Thyroid gland (tissue), 4 donors: ENCODE data around the gene RPS6KA5. TPM values are rescaled to one million over a fixed set of nuclear protein-coding genes. Genes with fewer than 3 reads are reported as not detected.

Experiments used
- DNase-seq, 2 donors: peaks; one replicate each; pipeline ENCODE4 v3.0.0-alpha.2; 2019
- H3K27ac ChIP-seq, 3 donors: fragments of 200-600 bp; sonication (generic); 1 replicate in 2 of 3; 2 replicates in 1 of 3; pipeline ENCODE4 v1.5.1; 2016 to 2019; ENCODE audit warnings: mild to moderate bottlenecking in 1 of 3, moderate library complexity in 1 of 3
- H3K27me3 ChIP-seq: fragments of 200-600 bp; sonication (generic); one replicate; pipeline ENCODE4 v1.5.1; 2019
- H3K36me3 ChIP-seq, 2 donors: fragments of 200-600 bp; sonication (generic); one replicate each; pipeline ENCODE4 v1.5.1; 2016 to 2019
- H3K4me1 ChIP-seq, 2 donors: fragments of 200-600 bp; sonication (generic); one replicate each; pipeline ENCODE4 v1.5.1; 2017 to 2019
- H3K4me3 ChIP-seq, 3 donors: fragments of 200-600 bp; sonication (generic); replicated peaks in 1 of 3; 1 replicate in 2 of 3; 2 replicates in 1 of 3; pipeline ENCODE4 v1.5.1; 2016; ENCODE audit warnings: mild to moderate bottlenecking in 1 of 3
- H3K9me3 ChIP-seq: fragments of 200-600 bp; sonication (generic); one replicate; pipeline ENCODE4 v1.5.1; 2017
- POLR2A ChIP-seq, 2 donors: fragments of 450-650 bp; IDR thresholded peaks; one replicate each; pipeline ENCODE4 v1.6.1; 2017; ENCODE audit warnings: antibody characterized with exemption in 2 of 2, mild to moderate bottlenecking in 2 of 2, moderate library complexity in 1 of 2
- WGBS, 2 donors: methylation state at CpG; one replicate each; pipeline ENCODE4 v1.1.5; 2017; 5-methylcytosine and 5-hydroxymethylcytosine counted together
- intact Hi-C: fragments of 100-400 bp; cut with DNase I; formaldehyde crosslinking; loops from one replicate; pipeline ENCODE4 v1.15.1; 2023
- total RNA-seq, 4 donors: library from RNA; depleted of rRNA; stranded (reverse); fragments of >200 nt; gene quantifications; one replicate each; pipeline ENCODE4 v1.2.3, GENCODE V29; 2016
- TF ChIP-seq, protein P1 (sequence below), 6 experiments: fragments of 200-600 bp in 3 of 6; fragments of 450-650 bp in 3 of 6; sonication (generic) in 3 of 6; IDR thresholded peaks; one replicate each; pipeline ENCODE4 v1.5.1; 2016 to 2019; ENCODE audit warnings: antibody characterized with exemption in 6 of 6, mild to moderate bottlenecking in 2 of 6, inconsistent platforms in 1 of 6, moderate library complexity in 1 of 6

The RPS6KA5 gene
- total RNA-seq, 4 donors from 2014 or later: 6.4 to 17.4 (median 8.9) TPM

DNA sequence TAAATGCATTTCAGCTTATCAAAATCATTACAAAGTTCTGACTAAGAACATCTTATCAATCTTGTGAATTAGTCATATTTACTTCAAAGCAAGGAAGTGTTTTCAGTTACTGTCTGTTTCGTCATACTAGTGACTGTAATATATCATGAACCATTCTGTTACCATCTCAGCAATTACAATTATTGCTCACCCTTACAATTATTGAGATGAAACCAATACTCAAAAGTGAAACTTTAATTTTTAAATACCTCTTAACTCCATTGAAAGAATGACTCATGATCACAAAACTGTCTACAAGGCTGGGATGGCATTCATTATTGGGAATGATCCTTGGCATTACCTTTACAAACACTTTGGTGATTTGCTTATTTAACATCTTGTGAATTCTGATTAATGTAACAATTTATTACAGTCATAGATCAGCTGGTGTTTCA, 90.3 kb downstream of the RPS6KA5 start:
- Histone ChIP-seq H3K36me3 (no peaks in the 10 kb centered on the region), H3K27ac (no peak overlapping the region), H3K27me3 (no peaks in the 10 kb centered on the region), H3K9me3 (no peaks in the 10 kb centered on the region), H3K4me3 (no peak overlapping the region), H3K4me1 (no peaks in the 10 kb centered on the region)
- no peak for TF ChIP-seq POLR2A (IDR thresholded peaks at IDR 0.05)
- TF ChIP-seq, protein P1, sequence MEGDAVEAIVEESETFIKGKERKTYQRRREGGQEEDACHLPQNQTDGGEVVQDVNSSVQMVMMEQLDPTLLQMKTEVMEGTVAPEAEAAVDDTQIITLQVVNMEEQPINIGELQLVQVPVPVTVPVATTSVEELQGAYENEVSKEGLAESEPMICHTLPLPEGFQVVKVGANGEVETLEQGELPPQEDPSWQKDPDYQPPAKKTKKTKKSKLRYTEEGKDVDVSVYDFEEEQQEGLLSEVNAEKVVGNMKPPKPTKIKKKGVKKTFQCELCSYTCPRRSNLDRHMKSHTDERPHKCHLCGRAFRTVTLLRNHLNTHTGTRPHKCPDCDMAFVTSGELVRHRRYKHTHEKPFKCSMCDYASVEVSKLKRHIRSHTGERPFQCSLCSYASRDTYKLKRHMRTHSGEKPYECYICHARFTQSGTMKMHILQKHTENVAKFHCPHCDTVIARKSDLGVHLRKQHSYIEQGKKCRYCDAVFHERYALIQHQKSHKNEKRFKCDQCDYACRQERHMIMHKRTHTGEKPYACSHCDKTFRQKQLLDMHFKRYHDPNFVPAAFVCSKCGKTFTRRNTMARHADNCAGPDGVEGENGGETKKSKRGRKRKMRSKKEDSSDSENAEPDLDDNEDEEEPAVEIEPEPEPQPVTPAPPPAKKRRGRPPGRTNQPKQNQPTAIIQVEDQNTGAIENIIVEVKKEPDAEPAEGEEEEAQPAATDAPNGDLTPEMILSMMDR (IDR thresholded peaks at IDR 0.05): no peak
- intact Hi-C loops: no loop called here
- 77 to 94% methylated on average over 1 of the region's 1 CpG for WGBS, 2 donors
- DNase-seq: no peak

DNA sequence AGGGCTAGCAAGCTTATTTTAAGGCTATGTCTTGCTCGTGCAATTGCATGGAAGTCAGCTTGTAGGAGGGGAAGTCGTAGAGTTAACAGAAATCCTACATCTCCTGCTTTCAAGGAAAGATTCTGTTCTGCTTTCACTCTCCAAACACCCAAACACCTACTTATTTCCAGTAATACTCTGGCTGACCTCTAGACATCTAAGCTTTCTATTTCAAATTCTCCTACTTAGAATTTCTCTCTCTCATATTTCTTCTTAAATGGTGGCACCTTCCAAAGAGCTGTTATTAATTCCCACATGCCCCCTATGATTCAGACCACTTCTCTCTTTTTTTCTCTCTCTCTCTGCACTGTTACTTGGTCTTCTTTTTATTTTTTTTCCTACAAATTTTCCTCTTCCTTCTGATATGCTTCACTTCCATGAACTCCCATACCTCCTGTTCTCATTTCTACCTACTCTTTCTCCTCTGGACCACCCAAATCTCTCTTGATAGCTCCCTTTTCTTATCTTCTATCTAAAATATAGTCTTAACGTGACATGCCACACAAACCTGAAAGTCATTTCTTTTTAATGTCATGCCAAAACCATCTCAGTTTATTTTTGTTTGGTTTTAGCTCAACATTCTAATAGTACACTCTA, 90.8 kb downstream of the RPS6KA5 start:
- WGBS, 2 donors: 68 to 75% methylated on average over 3 of the region's 3 CpGs
- intact Hi-C loops: no loop called here
- Histone ChIP-seq H3K27me3 (no peaks in the 10 kb centered on the region), H3K27ac (no peak overlapping the region), H3K9me3 (no peaks in the 10 kb centered on the region), H3K36me3 (no peaks in the 10 kb centered on the region), H3K4me1 (no peaks in the 10 kb centered on the region), H3K4me3 (no peak overlapping the region)
- TF ChIP-seq, protein P1 (IDR thresholded peaks at IDR 0.05): no peak
- no peak for TF ChIP-seq POLR2A (IDR thresholded peaks at IDR 0.05)
- no peak for DNase-seq

DNA sequence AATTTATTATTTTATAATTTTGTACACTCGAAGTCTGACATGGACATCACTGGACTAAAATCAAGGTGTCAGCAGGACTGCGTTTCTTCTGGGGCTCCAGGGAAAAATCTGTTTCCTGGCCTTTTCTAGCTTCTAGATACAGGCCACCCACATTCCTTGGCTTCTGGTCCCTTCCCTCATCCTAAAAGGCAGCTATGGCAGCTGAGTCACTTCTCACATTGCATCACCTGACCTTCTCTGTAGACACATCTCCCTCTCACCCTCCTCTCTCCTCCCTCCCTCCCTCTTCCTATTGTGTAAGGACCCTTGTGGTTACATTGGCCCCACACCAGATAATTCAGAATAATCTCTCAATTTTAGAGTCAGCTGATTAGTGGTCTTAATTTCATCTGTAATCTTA, 92.4 kb downstream of the RPS6KA5 start:
- TF ChIP-seq, protein P1 (IDR thresholded peaks at IDR 0.05): no peak
- no peak for TF ChIP-seq POLR2A (IDR thresholded peaks at IDR 0.05)
- 84 to 90% methylated on average over 2 of the region's 2 CpGs for WGBS, 2 donors
- Histone ChIP-seq H3K4me1 (no peaks in the 10 kb centered on the region), H3K27ac (no peak overlapping the region), H3K9me3 (no peaks in the 10 kb centered on the region), H3K4me3 (no peak overlapping the region), H3K27me3 (no peaks in the 10 kb centered on the region), H3K36me3 (no peaks in the 10 kb centered on the region)
- intact Hi-C loops: no loop called here
- DNase-seq: no peak

DNA sequence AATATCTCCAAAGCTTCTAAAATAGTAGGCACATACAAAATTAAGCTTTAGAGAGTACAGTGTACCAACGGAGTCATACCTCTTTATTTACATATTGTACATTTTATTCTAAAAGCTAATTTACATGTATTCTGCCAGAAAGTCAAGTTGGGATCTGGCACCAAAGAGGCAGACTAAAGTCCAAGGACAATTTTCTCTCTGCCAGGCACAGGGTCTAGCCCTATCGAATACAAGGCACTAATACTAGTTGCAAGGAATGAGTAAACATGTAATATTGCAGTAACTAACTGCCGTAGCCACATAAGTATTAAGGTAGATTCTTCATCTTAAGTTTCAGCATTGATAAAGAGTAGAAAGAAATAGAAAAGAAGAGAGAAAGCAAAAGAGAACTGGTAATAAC, 93.9 kb downstream of the RPS6KA5 start:
- intact Hi-C loops: no loop called here
- no peak for DNase-seq
- Histone ChIP-seq H3K9me3 (no peaks in the 10 kb centered on the region), H3K27me3 (no peaks in the 10 kb centered on the region), H3K4me3 (no peak overlapping the region), H3K27ac (no peak overlapping the region), H3K36me3 (no peaks in the 10 kb centered on the region), H3K4me1 (no peaks in the 10 kb centered on the region)
- TF ChIP-seq POLR2A (IDR thresholded peaks at IDR 0.05): no peak
- TF ChIP-seq, protein P1 (IDR thresholded peaks at IDR 0.05): no peak
- WGBS, 2 donors: 97 to 98% methylated on average over 3 of the region's 3 CpGs

DNA sequence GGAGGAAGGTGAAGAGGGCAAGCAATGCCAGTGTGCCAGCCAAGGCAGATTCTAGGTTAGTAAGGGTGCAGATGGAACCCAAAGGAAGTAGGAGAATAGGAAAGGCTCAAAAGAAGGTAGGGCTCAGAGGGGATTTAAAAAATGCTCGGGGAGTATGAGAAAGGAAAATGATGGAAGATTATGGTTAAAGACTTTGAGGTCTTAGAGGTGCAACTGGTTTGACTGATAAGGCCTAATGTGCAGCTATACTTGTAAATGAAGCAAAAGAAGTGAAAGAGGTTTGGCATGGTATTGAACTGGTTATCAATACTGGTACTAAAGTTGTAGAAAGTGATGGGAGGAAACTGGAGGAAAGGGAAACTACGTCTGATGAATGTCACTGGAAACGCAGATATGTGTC, 94.7 kb downstream of the RPS6KA5 start:
- WGBS, 2 donors: 89 to 96% methylated on average over 3 of the region's 3 CpGs
- no peaks in the 10 kb centered on the region for H3K4me1 ChIP-seq
- H3K27ac ChIP-seq: no peak overlapping the region
- H3K9me3 ChIP-seq: no peaks in the 10 kb centered on the region
- H3K27me3 ChIP-seq: no peaks in the 10 kb centered on the region
- H3K36me3 ChIP-seq: no peaks in the 10 kb centered on the region
- TF ChIP-seq, protein P1 (IDR thresholded peaks at IDR 0.05): no peak
- no peak for TF ChIP-seq POLR2A (IDR thresholded peaks at IDR 0.05)
- DNase-seq: no peak
- intact Hi-C loops: no loop called here
- no peak overlapping the region for H3K4me3 ChIP-seq
